ENCODE results near the gene ARHGAP23.

GRCh38 chr17:38541281-38541680, 113.0 kb downstream of the ARHGAP23 start:
- TF ChIP-seq POLR2A (IDR thresholded peaks at IDR 0.05): no peak
- no peak for TF ChIP-seq CTCF (IDR thresholded peaks at IDR 0.05)
- TF ChIP-seq POLR2AphosphoS5 (IDR thresholded peaks at IDR 0.05): no peak
